Duodenal mucosa (tissue), 2 donors: ENCODE data around the gene KCTD18.

ENCODE experiments used
- H3K27ac ChIP-seq: one replicate; pipeline ENCODE4 v1.7.0; 2013; ENCODE audit warnings: low read depth, low read length
- H3K27me3 ChIP-seq, 2 donors: one replicate each; pipeline ENCODE4 v1.7.0; 2013; ENCODE audit warnings: low read length in 2 of 2, control low read depth in 1 of 2; ENCODE audit not compliant: insufficient read depth in 2 of 2, control insufficient read depth in 1 of 2
- H3K36me3 ChIP-seq, 2 donors: one replicate each; pipeline ENCODE4 v1.7.0; 2013; ENCODE audit warnings: low read length in 2 of 2, control low read depth in 1 of 2; ENCODE audit not compliant: insufficient read depth in 2 of 2, control insufficient read depth in 1 of 2
- H3K4me1 ChIP-seq, 2 donors: one replicate each; pipeline ENCODE4 v1.7.0; 2013; ENCODE audit warnings: low read length in 2 of 2, control low read depth in 1 of 2; ENCODE audit not compliant: insufficient read depth in 2 of 2, control insufficient read depth in 1 of 2
- H3K4me3 ChIP-seq, 2 donors: one replicate each; pipeline ENCODE4 v1.7.0; 2013; ENCODE audit warnings: low read length in 2 of 2, low read depth in 1 of 2
- H3K9ac ChIP-seq, 2 donors: one replicate each; pipeline ENCODE4 v1.7.0; 2013; ENCODE audit warnings: low read length in 2 of 2, low read depth in 1 of 2
- H3K9me3 ChIP-seq, 2 donors: one replicate each; pipeline ENCODE4 v1.7.0; 2013; ENCODE audit warnings: low read length in 2 of 2, control low read depth in 1 of 2; ENCODE audit not compliant: control insufficient read depth in 1 of 2

Gene KCTD18

DNA sequence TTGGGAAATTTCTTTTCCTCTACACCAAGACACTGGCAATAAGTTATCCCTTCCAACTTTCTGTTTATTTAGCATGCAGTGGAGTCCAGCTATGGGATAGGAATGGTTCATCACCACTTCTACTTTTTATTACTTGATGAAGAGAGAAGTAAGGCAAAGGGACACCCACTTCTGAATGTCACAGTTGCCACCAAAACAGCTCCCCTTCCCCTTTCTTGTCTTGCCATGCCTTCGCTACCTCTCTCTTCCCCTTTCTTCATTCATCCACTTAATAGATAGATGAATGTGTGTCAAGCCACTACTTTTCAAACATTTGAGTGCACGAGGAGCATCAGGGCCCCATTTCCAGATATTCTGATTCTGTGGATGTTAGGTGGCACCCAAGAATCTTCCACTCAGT, 59.6 kb downstream of the KCTD18 start:
- Histone ChIP-seq H3K27me3 (no peaks in the 10 kb centered on the region), H3K27ac (no peak overlapping the region), H3K9ac (no peak overlapping the region), H3K36me3 (peaks cover 10 to 22% of the 10 kb centered on the region in 2 donors), H3K9me3 (no peaks in the 10 kb centered on the region), H3K4me1 (no peaks in the 10 kb centered on the region), H3K4me3 (no peak overlapping the region)

DNA sequence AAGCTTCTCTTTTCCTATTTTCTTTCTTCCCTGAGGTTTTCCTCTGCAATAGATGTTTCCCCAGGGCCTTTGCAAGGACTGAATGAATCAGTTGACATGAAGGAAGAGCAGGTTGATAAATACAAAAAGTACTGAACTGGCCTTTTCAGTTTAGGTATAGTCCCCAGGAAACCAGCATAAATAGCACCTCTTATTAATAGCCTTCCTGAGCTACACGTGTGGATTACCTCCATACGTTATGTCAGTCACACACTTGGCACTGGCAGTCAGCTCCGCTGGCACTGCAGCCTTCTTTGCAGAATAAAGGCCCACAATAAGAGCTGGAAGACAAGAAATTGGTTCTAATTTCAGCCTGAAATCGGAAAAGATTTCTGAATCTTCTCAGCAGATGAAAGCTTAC, 60.7 kb downstream of the KCTD18 start:
- H3K27me3 ChIP-seq = no peaks in the 10 kb centered on the region
- no peaks in the 10 kb centered on the region for H3K4me1 ChIP-seq
- H3K9ac ChIP-seq = no peak overlapping the region
- no peak overlapping the region for H3K4me3 ChIP-seq
- H3K9me3 ChIP-seq = no peaks in the 10 kb centered on the region
- peaks cover 10 to 23% of the 10 kb centered on the region in 2 donors for H3K36me3 ChIP-seq
- no peak overlapping the region for H3K27ac ChIP-seq

DNA sequence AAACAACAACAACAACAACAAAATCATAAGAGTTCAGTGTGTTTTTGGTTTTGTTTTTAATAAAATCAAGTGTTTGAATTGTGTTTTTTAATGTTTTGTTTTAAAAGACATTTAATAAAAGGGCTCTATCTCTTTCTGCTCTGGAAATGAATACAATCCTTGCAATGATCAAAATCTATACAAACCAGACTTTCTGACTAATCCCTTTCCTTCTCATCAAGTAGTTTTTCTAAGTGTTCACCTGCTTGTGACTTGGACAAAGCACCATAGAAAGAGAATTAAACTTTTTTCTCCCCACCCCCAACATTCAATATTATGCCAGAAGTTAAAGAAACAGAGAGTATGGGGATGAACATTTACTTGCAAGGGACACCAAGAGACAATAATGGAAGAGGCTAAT, 61.4 kb downstream of the KCTD18 start:
- no peak overlapping the region for H3K9ac ChIP-seq
- H3K4me1 ChIP-seq = no peaks in the 10 kb centered on the region
- H3K4me3 ChIP-seq = no peak overlapping the region
- H3K9me3 ChIP-seq = no peaks in the 10 kb centered on the region
- H3K27ac ChIP-seq = no peak overlapping the region
- H3K36me3 ChIP-seq = peaks cover 10 to 28% of the 10 kb centered on the region in 2 donors
- no peaks in the 10 kb centered on the region for H3K27me3 ChIP-seq

DNA sequence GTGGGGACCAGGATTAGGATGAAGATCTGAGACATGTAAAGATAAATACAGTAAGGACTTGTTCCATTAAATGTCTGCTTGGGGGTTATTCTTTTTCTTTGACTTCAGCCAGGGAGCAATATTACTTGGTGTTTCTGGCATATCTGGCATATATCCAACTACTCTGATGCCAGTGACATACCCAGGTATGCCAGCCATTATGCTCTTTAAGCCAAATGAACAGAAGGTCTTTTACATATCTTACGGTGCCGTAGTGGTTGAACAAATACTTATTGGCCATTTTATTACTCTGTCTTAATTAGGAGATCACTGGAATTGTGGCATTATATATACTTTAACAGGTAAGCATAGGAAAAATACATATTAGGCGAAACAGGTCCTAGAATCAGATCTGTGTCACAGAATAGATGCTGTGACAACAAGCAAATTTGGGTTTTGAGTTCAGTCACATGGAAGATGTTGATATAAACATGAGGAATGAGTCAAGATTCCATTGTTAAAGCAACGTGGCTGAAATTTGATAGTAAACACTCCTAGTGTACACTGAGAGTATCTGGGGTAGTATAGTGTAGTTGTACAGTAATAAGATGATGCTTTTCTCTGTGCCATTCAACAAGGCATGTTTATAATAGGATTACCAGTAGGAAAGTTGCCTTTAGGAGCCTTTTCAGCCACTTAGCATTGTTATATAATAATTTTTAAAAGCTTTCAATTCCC, 62.6 kb downstream of the KCTD18 start:
- H3K4me3 ChIP-seq = no peak overlapping the region
- peaks cover 10 to 30% of the 10 kb centered on the region in 2 donors for H3K36me3 ChIP-seq
- no peak overlapping the region for H3K9ac ChIP-seq
- H3K9me3 ChIP-seq = no peaks in the 10 kb centered on the region
- H3K27ac ChIP-seq = no peak overlapping the region
- no peaks in the 10 kb centered on the region for H3K27me3 ChIP-seq
- H3K4me1 ChIP-seq = no peaks in the 10 kb centered on the region

DNA sequence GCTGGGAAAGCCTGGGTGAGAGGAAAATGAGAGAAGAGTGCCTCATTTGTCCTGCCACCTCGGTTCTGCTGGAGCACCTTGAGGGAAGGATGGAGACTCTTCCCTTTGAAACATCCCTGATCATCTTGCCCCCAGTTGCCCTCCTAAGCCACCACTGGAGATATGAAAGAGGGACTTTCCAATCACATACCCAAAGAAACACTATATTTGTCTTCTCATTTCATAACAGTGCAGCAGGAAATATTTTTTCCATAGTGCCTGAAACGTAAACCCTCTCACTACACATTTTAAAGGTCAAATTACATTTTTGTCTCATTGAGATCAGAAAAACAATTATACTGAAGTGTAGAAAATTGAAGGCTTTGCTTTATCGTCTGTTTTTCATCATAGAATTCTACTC, 63.3 kb downstream of the KCTD18 start:
- H3K36me3 ChIP-seq = peaks cover 10 to 33% of the 10 kb centered on the region in 2 donors
- no peaks in the 10 kb centered on the region for H3K9me3 ChIP-seq
- H3K9ac ChIP-seq = no peak overlapping the region

DNA sequence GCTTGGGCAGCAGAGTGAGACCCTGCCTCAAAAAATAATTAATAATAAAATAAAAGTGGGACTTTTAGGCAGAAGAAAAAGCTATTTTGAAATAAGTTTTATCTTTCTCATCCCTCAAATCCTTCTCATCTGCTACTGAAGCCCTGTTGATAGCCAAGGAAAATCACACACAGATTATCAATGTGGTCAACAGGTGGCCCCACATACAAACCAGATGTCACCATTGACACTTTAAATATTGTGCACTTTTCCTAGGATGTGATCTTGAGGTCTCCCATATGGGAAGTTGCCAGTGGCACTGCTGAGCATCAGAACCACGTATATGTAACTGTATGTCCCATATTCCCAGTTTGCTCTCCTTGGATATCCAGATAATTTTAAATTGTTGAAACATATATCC, 64.6 kb downstream of the KCTD18 start:
- Histone ChIP-seq H3K27ac (no peak overlapping the region), H3K9ac (no peak overlapping the region), H3K4me3 (no peak overlapping the region), H3K27me3 (no peaks in the 10 kb centered on the region), H3K36me3 (peaks cover 10 to 30% of the 10 kb centered on the region in 2 donors), H3K4me1 (no peaks in the 10 kb centered on the region), H3K9me3 (no peaks in the 10 kb centered on the region)

More for the DNA sequence above, 63.3 kb downstream of the KCTD18 start:
- Histone ChIP-seq H3K27ac (no peak overlapping the region), H3K27me3 (no peaks in the 10 kb centered on the region), H3K4me3 (no peak overlapping the region), H3K4me1 (no peaks in the 10 kb centered on the region)

DNA sequence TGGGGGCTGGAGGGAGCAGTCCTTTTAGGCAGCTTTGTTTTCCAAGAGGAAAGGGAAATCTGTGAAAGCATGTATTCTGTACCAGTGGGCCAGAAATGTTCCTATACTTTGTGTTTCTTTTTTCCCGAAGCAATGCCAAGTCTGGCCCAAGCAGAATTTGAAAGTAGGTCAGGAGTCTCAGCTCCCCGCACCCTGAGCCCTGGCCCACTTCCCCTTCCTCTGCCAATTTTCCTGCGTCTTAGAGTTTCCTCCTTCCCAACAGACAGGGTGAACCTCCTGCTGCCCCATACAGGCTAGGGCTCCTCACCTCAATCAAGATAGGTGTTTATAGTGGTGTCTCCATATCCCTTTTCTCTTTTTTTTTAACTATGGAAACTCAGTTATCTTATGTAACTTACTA, 65.3 kb downstream of the KCTD18 start:
- H3K36me3 ChIP-seq = peaks cover 7 to 30% of the 10 kb centered on the region in 2 donors

DNA sequence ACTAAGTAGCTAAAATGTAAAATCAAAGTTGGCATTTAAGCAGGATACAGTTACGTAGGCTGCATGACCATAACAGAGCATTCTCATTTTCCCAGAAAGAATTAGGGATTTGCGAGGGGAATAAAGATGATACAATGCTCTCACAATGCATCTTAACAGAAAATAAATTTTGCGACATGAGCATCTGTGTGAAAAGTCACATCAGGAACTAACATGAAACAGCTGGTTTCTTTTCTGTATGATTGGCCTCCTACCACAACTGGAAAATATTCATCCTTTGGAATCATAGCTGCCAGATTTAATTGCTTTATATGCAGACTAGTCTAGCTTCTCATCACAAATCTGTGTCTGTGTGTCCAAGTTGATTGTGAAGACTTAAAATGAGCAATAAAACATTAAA, 66.0 kb downstream of the KCTD18 start:
- H3K36me3 ChIP-seq = peaks cover 11 to 31% of the 10 kb centered on the region in 2 donors
- no peak overlapping the region for H3K9ac ChIP-seq
- H3K27ac ChIP-seq = no peak overlapping the region
- no peaks in the 10 kb centered on the region for H3K27me3 ChIP-seq
- no peaks in the 10 kb centered on the region for H3K4me1 ChIP-seq
- H3K4me3 ChIP-seq = no peak overlapping the region
- H3K9me3 ChIP-seq = no peaks in the 10 kb centered on the region

More for the DNA sequence above, 65.3 kb downstream of the KCTD18 start:
- H3K9me3 ChIP-seq = no peaks in the 10 kb centered on the region
- no peak overlapping the region for H3K9ac ChIP-seq
- H3K4me1 ChIP-seq = no peaks in the 10 kb centered on the region
- H3K27ac ChIP-seq = no peak overlapping the region
- no peaks in the 10 kb centered on the region for H3K27me3 ChIP-seq
- H3K4me3 ChIP-seq = no peak overlapping the region

DNA sequence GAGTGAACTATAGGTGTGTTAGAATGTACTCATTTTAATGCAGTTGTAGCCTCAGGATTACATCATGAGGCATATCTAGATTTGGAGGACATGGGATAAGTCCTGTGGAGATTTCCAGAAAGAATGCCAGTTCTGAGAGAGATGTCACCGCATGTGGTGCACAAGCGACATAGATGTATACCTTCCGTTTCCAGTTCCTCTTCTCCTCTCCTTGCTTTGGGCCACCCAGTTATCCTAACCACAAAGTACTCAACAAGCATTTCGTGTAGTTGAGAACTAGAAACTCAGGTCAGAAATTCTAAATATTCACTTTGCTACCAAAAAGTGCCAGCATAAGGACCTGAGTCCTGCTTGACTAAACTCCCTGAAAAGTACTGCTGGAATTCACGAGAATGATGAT, 66.5 kb downstream of the KCTD18 start:
- Histone ChIP-seq H3K27ac (no peak overlapping the region), H3K9ac (no peak overlapping the region), H3K9me3 (no peaks in the 10 kb centered on the region), H3K27me3 (no peaks in the 10 kb centered on the region), H3K36me3 (peaks cover 11 to 35% of the 10 kb centered on the region in 2 donors), H3K4me1 (no peaks in the 10 kb centered on the region), H3K4me3 (no peak overlapping the region)

DNA sequence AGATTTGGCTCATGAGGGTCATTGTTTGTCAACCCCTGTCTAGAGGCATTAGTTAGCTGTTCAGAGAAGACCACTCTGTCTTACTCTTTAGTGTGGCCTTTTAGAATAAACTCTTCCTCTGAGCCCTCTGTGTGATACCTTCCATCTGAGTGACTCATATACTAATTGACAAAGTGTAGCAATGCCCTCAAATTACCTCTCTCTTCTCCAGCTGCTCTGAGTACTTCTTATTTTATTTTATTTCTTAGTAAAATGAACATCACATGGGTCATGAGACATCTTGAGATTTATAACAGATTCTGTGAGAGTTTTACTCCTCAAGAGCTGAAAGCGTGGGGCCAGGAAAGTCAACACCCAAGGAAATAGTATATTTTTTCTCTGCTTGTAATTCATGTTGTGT, 67.4 kb downstream of the KCTD18 start:
- H3K4me1 ChIP-seq = no peaks in the 10 kb centered on the region
- H3K36me3 ChIP-seq = peaks cover 11 to 34% of the 10 kb centered on the region in 2 donors
- H3K9ac ChIP-seq = no peak overlapping the region
- H3K9me3 ChIP-seq = no peaks in the 10 kb centered on the region
- H3K4me3 ChIP-seq = no peak overlapping the region
- no peak overlapping the region for H3K27ac ChIP-seq
- no peaks in the 10 kb centered on the region for H3K27me3 ChIP-seq
